NCI-H128 (cell line): Measurements from ENCODE around the gene TP53TG5.

ENCODE experiments used
- DNase-seq: peaks from one replicate; lab custom pipeline; 2025; ENCODE audit not compliant: unreplicated experiment; lab: John Stamatoyannopoulos, UW

TP53TG5 gene

GRCh38 chr20:45329497-45330319 is 48.4 kb downstream of the TP53TG5 start:
- no peak for DNase-seq

GRCh38 chr20:45328451-45328850 is 49.7 kb downstream of the TP53TG5 start:
- no peak for DNase-seq

GRCh38 chr20:45325371-45325770 is 52.8 kb downstream of the TP53TG5 start:
- no peak for DNase-seq

- DNase-seq, result no peak
These were observed 54.4 kb downstream of the TP53TG5 start for GRCh38 chr20:45323731-45324130.

GRCh38 chr20:45322952-45323383 is 55.2 kb downstream of the TP53TG5 start:
- no peak for DNase-seq
